Mesendoderm (in vitro differentiated cells): Measurements from ENCODE around the gene DPYD.

Source experiments
- DNase-seq: peaks from one replicate; pipeline ENCODE4 v3.0.0; 2013
- H2AK5ac ChIP-seq: 2 replicates; pipeline ENCODE4 v1.6.1; 2013; ENCODE audit warnings: low read length, inconsistent platforms
- H2BK120ac ChIP-seq: 2 replicates; pipeline ENCODE4 v1.6.1; 2013; ENCODE audit warnings: low read depth, mild to moderate bottlenecking, low read length, moderate library complexity, mixed read lengths
- H2BK15ac ChIP-seq: replicated peaks from 2 replicates; pipeline ENCODE4 v1.6.1; 2013; ENCODE audit warnings: low read depth, mild to moderate bottlenecking, moderate library complexity
- H2BK5ac ChIP-seq: 2 replicates; pipeline ENCODE4 v1.6.1; 2013; ENCODE audit warnings: low read length, inconsistent platforms
- H3K18ac ChIP-seq: 2 replicates; pipeline ENCODE4 v1.6.1; 2013; ENCODE audit warnings: mild to moderate bottlenecking, low read length, mixed read lengths
- H3K23ac ChIP-seq: one replicate; pipeline ENCODE4 v1.6.1; 2013; ENCODE audit warnings: low read length
- H3K27ac ChIP-seq: 2 replicates; pipeline ENCODE4 v1.5.1; 2013; ENCODE audit warnings: low read depth, mild to moderate bottlenecking, inconsistent platforms, low read length, moderate library complexity
- H3K27me3 ChIP-seq: 2 replicates; pipeline ENCODE4 v1.6.1; 2013; ENCODE audit warnings: low read length, control low read depth, mild to moderate bottlenecking, inconsistent platforms; ENCODE audit not compliant: insufficient read depth, poor library complexity
- H3K36me3 ChIP-seq: 2 replicates; pipeline ENCODE4 v1.6.1; 2013; ENCODE audit warnings: low read length, inconsistent platforms; ENCODE audit not compliant: control insufficient read depth, insufficient read depth
- H3K4ac ChIP-seq: one replicate; pipeline ENCODE4 v1.6.1; 2013; ENCODE audit warnings: low read depth, mild to moderate bottlenecking, low read length, moderate library complexity
- H3K4me1 ChIP-seq: 2 replicates; pipeline ENCODE4 v1.6.1; 2013; ENCODE audit warnings: low read depth, low read length, inconsistent platforms; ENCODE audit not compliant: control insufficient read depth
- H3K4me2 ChIP-seq: 2 replicates; pipeline ENCODE4 v1.6.1; 2013; ENCODE audit warnings: low read length
- H3K4me3 ChIP-seq: 2 replicates; pipeline ENCODE4 v1.5.1; 2013; ENCODE audit warnings: mild to moderate bottlenecking, low read length
- H3K56ac ChIP-seq: one replicate; pipeline ENCODE4 v1.6.1; 2013; ENCODE audit warnings: low read length
- H3K79me1 ChIP-seq: 2 replicates; pipeline ENCODE4 v1.6.1; 2013; ENCODE audit warnings: low read length, inconsistent platforms
- H3K79me2 ChIP-seq: 2 replicates; pipeline ENCODE4 v1.6.1; 2013; ENCODE audit warnings: mild to moderate bottlenecking, low read length; ENCODE audit not compliant: control insufficient read depth, insufficient read depth
- H3K9ac ChIP-seq: 2 replicates; pipeline ENCODE4 v1.6.1; 2013; ENCODE audit warnings: low read length, inconsistent platforms
- H4K5ac ChIP-seq: one replicate; pipeline ENCODE4 v1.6.1; 2013; ENCODE audit warnings: low read length
- H4K8ac ChIP-seq: one replicate; pipeline ENCODE4 v1.6.1; 2013; ENCODE audit warnings: low read depth, mild to moderate bottlenecking, control low read depth, low read length, moderate library complexity
- WGBS: extraction: QIAGEN DNeasy Blood & Tissue Kit; methylation state at CpG from one replicate; pipeline ENCODE4 v1.1.7; 2013; ENCODE audit warnings: low lambda C conversion rate, missing lambda C conversion rate; ENCODE audit not compliant: insufficient coverage; ENCODE audit errors: extremely low coverage; 5-methylcytosine and 5-hydroxymethylcytosine counted together

DPYD gene

DNA sequence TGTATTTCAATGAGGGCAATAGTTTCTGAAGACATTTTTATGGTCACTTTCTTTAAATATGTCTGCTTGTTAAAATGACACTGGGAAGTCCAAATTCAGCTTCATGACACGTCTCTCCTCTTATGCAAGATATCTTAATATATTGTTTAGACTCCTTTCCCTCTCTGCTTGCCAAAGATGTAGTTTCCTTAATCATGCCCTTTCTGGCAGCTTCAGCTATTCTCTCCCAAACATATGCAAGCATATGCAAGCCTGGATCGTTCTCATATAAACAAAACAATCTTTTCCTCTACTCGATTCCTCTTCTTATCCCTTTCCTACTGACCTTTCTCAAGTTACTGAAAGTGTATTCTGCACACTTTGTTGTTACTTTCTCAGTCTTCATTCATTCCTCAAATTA is 827.1 kb downstream of the DPYD start:
- H3K18ac ChIP-seq = no peak overlapping the region
- no peak overlapping the region for H2AK5ac ChIP-seq
- no peak overlapping the region for H3K56ac ChIP-seq
- no peak overlapping the region for H2BK120ac ChIP-seq
- H2BK5ac ChIP-seq = no peak overlapping the region
- H3K36me3 ChIP-seq = no peaks in the 10 kb centered on the region
- no peak overlapping the region for H4K5ac ChIP-seq
- no peak overlapping the region for H2BK15ac ChIP-seq
- no peak overlapping the region for H3K4me2 ChIP-seq
- 100% methylated on average over 1 of the region's 3 CpGs for WGBS
- H3K23ac ChIP-seq = no peak overlapping the region
- no peaks in the 10 kb centered on the region for H3K27me3 ChIP-seq
- DNase-seq = no peak
- H3K9ac ChIP-seq = no peak overlapping the region
- H4K8ac ChIP-seq = no peak overlapping the region
- no peaks in the 10 kb centered on the region for H3K4me1 ChIP-seq
- no peak overlapping the region for H3K27ac ChIP-seq
- no peak overlapping the region for H3K4me3 ChIP-seq
- no peaks in the 10 kb centered on the region for H3K79me2 ChIP-seq
- no peaks in the 10 kb centered on the region for H3K79me1 ChIP-seq
- H3K4ac ChIP-seq = no peak overlapping the region

- H2BK120ac ChIP-seq = no peak overlapping the region
- H4K5ac ChIP-seq = no peak overlapping the region
- no peak overlapping the region for H3K4ac ChIP-seq
- H2AK5ac ChIP-seq = no peak overlapping the region
- H3K79me1 ChIP-seq = no peaks in the 10 kb centered on the region
- H3K27me3 ChIP-seq = no peaks in the 10 kb centered on the region
- H3K27ac ChIP-seq = no peak overlapping the region
- no peak overlapping the region for H2BK15ac ChIP-seq
- no peaks in the 10 kb centered on the region for H3K79me2 ChIP-seq
- no peaks in the 10 kb centered on the region for H3K36me3 ChIP-seq
- H3K56ac ChIP-seq = no peak overlapping the region
- no peak overlapping the region for H2BK5ac ChIP-seq
- no peak overlapping the region for H3K4me2 ChIP-seq
- H3K4me3 ChIP-seq = no peak overlapping the region
- no peak for DNase-seq
- no peak overlapping the region for H3K18ac ChIP-seq
- no peaks in the 10 kb centered on the region for H3K4me1 ChIP-seq
- H4K8ac ChIP-seq = no peak overlapping the region
- no peak overlapping the region for H3K9ac ChIP-seq
- no peak overlapping the region for H3K23ac ChIP-seq
Observed at GRCh38 chr1:97092824-97093223, 828.0 kb downstream of the DPYD start.

GRCh38 chr1:97091679-97092078 is 829.2 kb downstream of the DPYD start:
- Histone ChIP-seq H3K27ac (no peak overlapping the region), H3K18ac (no peak overlapping the region)

GRCh38 chr1:97091263-97091662 is 829.6 kb downstream of the DPYD start:
- H4K5ac ChIP-seq = no peak overlapping the region
- H3K27me3 ChIP-seq = no peaks in the 10 kb centered on the region
- H3K4me2 ChIP-seq = no peak overlapping the region
- H2BK120ac ChIP-seq = no peak overlapping the region
- no peak for DNase-seq
- H3K4me1 ChIP-seq = no peaks in the 10 kb centered on the region
- H3K79me1 ChIP-seq = no peaks in the 10 kb centered on the region
- no peak overlapping the region for H3K4ac ChIP-seq
- no peak overlapping the region for H2BK5ac ChIP-seq
- H3K56ac ChIP-seq = no peak overlapping the region
- H3K27ac ChIP-seq = no peak overlapping the region
- H4K8ac ChIP-seq = no peak overlapping the region
- H2BK15ac ChIP-seq = no peak overlapping the region
- H3K18ac ChIP-seq = no peak overlapping the region
- H2AK5ac ChIP-seq = no peak overlapping the region
- no peak overlapping the region for H3K4me3 ChIP-seq
- no peaks in the 10 kb centered on the region for H3K79me2 ChIP-seq
- H3K23ac ChIP-seq = no peak overlapping the region
- H3K36me3 ChIP-seq = no peaks in the 10 kb centered on the region
- WGBS = no CpG with 5 or more reads among the region's 3 CpGs
- H3K9ac ChIP-seq = no peak overlapping the region

More at GRCh38 chr1:97091679-97092078, 829.2 kb downstream of the DPYD start:
- no peaks in the 10 kb centered on the region for H3K36me3 ChIP-seq
- H3K4me3 ChIP-seq = no peak overlapping the region
- no peak overlapping the region for H3K56ac ChIP-seq
- H2BK15ac ChIP-seq = no peak overlapping the region
- H4K5ac ChIP-seq = no peak overlapping the region
- no peak overlapping the region for H3K4me2 ChIP-seq
- no peaks in the 10 kb centered on the region for H3K79me1 ChIP-seq
- DNase-seq = no peak
- no peak overlapping the region for H3K9ac ChIP-seq
- H3K4me1 ChIP-seq = no peaks in the 10 kb centered on the region
- no peaks in the 10 kb centered on the region for H3K79me2 ChIP-seq
- no peak overlapping the region for H2BK5ac ChIP-seq
- no peak overlapping the region for H3K4ac ChIP-seq
- H2AK5ac ChIP-seq = no peak overlapping the region
- H4K8ac ChIP-seq = no peak overlapping the region
- H3K27me3 ChIP-seq = no peaks in the 10 kb centered on the region
- no peak overlapping the region for H3K23ac ChIP-seq
- H2BK120ac ChIP-seq = no peak overlapping the region

DNA sequence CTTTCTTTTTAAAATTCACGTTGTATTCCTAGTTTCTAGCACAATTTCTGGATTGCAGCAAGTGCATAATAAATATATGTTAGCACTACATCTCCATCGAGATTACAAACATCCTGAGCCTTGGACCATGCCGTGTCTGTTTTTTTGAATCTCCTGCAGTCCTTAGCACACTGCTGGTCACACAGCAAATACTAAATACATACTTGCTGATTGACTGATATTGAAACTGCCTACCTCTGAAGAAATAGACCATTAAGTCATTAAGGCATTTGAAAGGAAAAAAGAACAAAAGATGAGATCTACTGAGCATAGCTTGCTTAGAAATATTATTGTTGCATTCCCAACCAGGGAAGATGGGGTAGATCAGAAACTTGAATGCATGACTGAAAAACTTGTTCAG is 830.1 kb downstream of the DPYD start:
- Histone ChIP-seq H3K79me1 (no peaks in the 10 kb centered on the region), H3K56ac (no peak overlapping the region), H2BK15ac (no peak overlapping the region), H3K79me2 (no peaks in the 10 kb centered on the region), H2BK5ac (no peak overlapping the region), H3K9ac (no peak overlapping the region), H3K27ac (no peak overlapping the region), H3K4me3 (no peak overlapping the region), H3K27me3 (no peaks in the 10 kb centered on the region), H3K4me2 (no peak overlapping the region), H3K4ac (no peak overlapping the region), H2BK120ac (no peak overlapping the region), H3K4me1 (no peaks in the 10 kb centered on the region), H3K23ac (no peak overlapping the region), H4K5ac (no peak overlapping the region), H4K8ac (no peak overlapping the region), H2AK5ac (no peak overlapping the region), H3K18ac (no peak overlapping the region), H3K36me3 (no peaks in the 10 kb centered on the region)
- no CpG with 5 or more reads among the region's 3 CpGs for WGBS
- no peak for DNase-seq

- H3K56ac ChIP-seq = no peak overlapping the region
- no peaks in the 10 kb centered on the region for H3K79me2 ChIP-seq
- no peak overlapping the region for H3K18ac ChIP-seq
- H4K5ac ChIP-seq = no peak overlapping the region
- no peak overlapping the region for H3K23ac ChIP-seq
- H3K4me3 ChIP-seq = no peak overlapping the region
- H3K4me1 ChIP-seq = no peaks in the 10 kb centered on the region
- H2BK15ac ChIP-seq = no peak overlapping the region
- WGBS = no CpG with 5 or more reads among the region's 7 CpGs
- no peak for DNase-seq
- H3K27me3 ChIP-seq = no peaks in the 10 kb centered on the region
- H2BK120ac ChIP-seq = no peak overlapping the region
- no peaks in the 10 kb centered on the region for H3K36me3 ChIP-seq
- H2AK5ac ChIP-seq = no peak overlapping the region
- no peaks in the 10 kb centered on the region for H3K79me1 ChIP-seq
- H4K8ac ChIP-seq = no peak overlapping the region
- H3K9ac ChIP-seq = no peak overlapping the region
- no peak overlapping the region for H3K4me2 ChIP-seq
- no peak overlapping the region for H3K27ac ChIP-seq
- H2BK5ac ChIP-seq = no peak overlapping the region
- no peak overlapping the region for H3K4ac ChIP-seq
Observed at GRCh38 chr1:97089173-97089572, 831.7 kb downstream of the DPYD start.
